Fibroblast of lung (primary cell): Measurements from ENCODE around the gene SIRPD. TPM values are rescaled to one million over a fixed set of nuclear protein-coding genes. Genes with fewer than 3 reads are reported as not detected.
A peak's percentile ranks its signal among the peaks of the same experiment; 100 is the strongest.

Source experiments
- DNase-seq, 2 donors: peaks; one replicate each; pipeline versions ENCODE4 v3.0.0 to v3.0.0-alpha.2; 2010; ENCODE audit warnings: low read depth in 2 of 2
- H2AFZ ChIP-seq: 2 replicates; pipeline ENCODE4 v1.5.1; 2012; ENCODE audit warnings: low read length, control low read depth, inconsistent platforms
- H3K27ac ChIP-seq: 2 replicates; pipeline ENCODE4 v1.5.1; 2011; ENCODE audit warnings: low read length, control low read depth; ENCODE audit not compliant: insufficient read depth
- H3K27me3 ChIP-seq: 2 replicates; pipeline ENCODE4 v1.5.1; 2011; ENCODE audit warnings: mild to moderate bottlenecking, low read length; ENCODE audit not compliant: control insufficient read depth, insufficient read depth
- H3K36me3 ChIP-seq: 2 replicates; pipeline ENCODE4 v1.5.1; 2011; ENCODE audit warnings: low read length; ENCODE audit not compliant: control insufficient read depth, insufficient read depth
- H3K4me1 ChIP-seq: 2 replicates; pipeline ENCODE4 v1.5.1; 2011; ENCODE audit warnings: low read length; ENCODE audit not compliant: control insufficient read depth, insufficient read depth; ENCODE audit errors: extremely low read depth
- H3K4me2 ChIP-seq: 2 replicates; pipeline ENCODE4 v1.5.1; 2011; ENCODE audit warnings: low read length, control low read depth; ENCODE audit not compliant: insufficient read depth; ENCODE audit errors: extremely low read depth
- H3K4me3 ChIP-seq, 4 experiments: fragments of 200-600 bp in 1 of 4; sonication (generic) in 1 of 4; replicated peaks in 1 of 4; 2 replicates each; pipeline ENCODE4 v1.5.1; 2011 to 2016; ENCODE audit warnings: low read length in 4 of 4, low read depth in 3 of 4, mild to moderate bottlenecking in 3 of 4, control low read depth in 2 of 4, inconsistent platforms in 1 of 4, mixed read lengths in 1 of 4; ENCODE audit not compliant: insufficient read depth in 1 of 4; ENCODE audit errors: control extremely low read depth in 1 of 4
- H3K79me2 ChIP-seq: 2 replicates; pipeline ENCODE4 v1.5.1; 2012; ENCODE audit warnings: mild to moderate bottlenecking, low read length, inconsistent platforms; ENCODE audit not compliant: control insufficient read depth, insufficient read depth
- H3K9ac ChIP-seq: 2 replicates; pipeline ENCODE4 v1.5.1; 2011; ENCODE audit warnings: mild to moderate bottlenecking, low read length, control low read depth; ENCODE audit not compliant: insufficient read depth
- H3K9me3 ChIP-seq: 2 replicates; pipeline ENCODE4 v1.5.1; 2012; ENCODE audit warnings: low read depth, low read length; ENCODE audit not compliant: control insufficient read depth, insufficient read depth
- H4K20me1 ChIP-seq: 2 replicates; pipeline ENCODE4 v1.5.1; 2011; ENCODE audit warnings: low read length; ENCODE audit not compliant: control insufficient read depth, insufficient read depth; ENCODE audit errors: extremely low read depth
- EZH2 ChIP-seq: IDR thresholded peaks from 2 replicates; pipeline ENCODE4 v1.5.1; 2012; ENCODE audit warnings: low read length, control low read depth, mild to moderate bottlenecking; ENCODE audit errors: missing control alignments
- polyA plus RNA-seq, 2 donors: library from polyadenylated mRNA; depleted of rRNA in 1 of 2; stranded (reverse) in 1 of 2; unstranded in 1 of 2; fragments of >200 nt; gene quantifications; 2 replicates each; pipeline ENCODE4 v1.2.1, GENCODE V29; 2011 to 2012; ENCODE audit warnings: missing spikeins in 1 of 2
- total RNA-seq: library from RNA; depleted of rRNA; stranded (reverse); fragments of >200 nt; gene quantifications from 2 replicates; pipeline ENCODE4 v1.2.1, GENCODE V29; 2014
- TF ChIP-seq, protein P1 (sequence below), 2 donors: IDR thresholded peaks in 1 of 2; conservative IDR thresholded peaks in 1 of 2; 1 replicate in 1 of 2; 2 replicates in 1 of 2; pipeline ENCODE4 v1.5.1; 2011 to 2012; ENCODE audit warnings: low read length in 2 of 2, control low read depth in 1 of 2, inconsistent platforms in 1 of 2, low read depth in 1 of 2, mild to moderate bottlenecking in 1 of 2

SIRPD gene
- total and polyA plus RNA-seq, 2 donors (not counting 1 experiment from before 2014, with no cell fraction given) = not detected

DNA sequence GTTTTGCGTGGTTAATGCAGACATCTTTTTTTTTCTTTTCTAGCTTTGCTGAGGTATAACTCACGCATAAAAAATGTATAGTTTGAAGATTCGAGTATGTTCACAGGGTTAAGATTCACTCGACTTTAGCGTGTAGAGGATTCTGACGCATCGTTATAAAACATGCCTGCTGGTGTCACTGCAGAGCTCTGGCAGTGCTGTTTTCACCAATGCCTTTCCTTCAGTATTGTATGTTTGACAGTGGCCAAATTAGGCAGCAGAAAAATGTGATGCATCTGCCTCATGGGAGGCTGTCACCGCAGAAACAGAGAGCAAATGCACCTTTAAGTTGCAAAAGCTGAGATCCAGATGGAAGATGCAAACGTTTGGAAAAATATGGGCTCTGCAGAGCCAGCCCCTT is 48.3 kb downstream of the SIRPD start:
- H3K9ac ChIP-seq = no peak overlapping the region
- no peaks in the 10 kb centered on the region for H3K9me3 ChIP-seq
- H3K4me2 ChIP-seq = no peak overlapping the region
- TF ChIP-seq EZH2 = no peak
- TF ChIP-seq, protein P1, sequence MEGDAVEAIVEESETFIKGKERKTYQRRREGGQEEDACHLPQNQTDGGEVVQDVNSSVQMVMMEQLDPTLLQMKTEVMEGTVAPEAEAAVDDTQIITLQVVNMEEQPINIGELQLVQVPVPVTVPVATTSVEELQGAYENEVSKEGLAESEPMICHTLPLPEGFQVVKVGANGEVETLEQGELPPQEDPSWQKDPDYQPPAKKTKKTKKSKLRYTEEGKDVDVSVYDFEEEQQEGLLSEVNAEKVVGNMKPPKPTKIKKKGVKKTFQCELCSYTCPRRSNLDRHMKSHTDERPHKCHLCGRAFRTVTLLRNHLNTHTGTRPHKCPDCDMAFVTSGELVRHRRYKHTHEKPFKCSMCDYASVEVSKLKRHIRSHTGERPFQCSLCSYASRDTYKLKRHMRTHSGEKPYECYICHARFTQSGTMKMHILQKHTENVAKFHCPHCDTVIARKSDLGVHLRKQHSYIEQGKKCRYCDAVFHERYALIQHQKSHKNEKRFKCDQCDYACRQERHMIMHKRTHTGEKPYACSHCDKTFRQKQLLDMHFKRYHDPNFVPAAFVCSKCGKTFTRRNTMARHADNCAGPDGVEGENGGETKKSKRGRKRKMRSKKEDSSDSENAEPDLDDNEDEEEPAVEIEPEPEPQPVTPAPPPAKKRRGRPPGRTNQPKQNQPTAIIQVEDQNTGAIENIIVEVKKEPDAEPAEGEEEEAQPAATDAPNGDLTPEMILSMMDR (conservative IDR thresholded peaks at IDR 0.05 in 1 of 2, IDR thresholded peaks at IDR 0.05 in 1 of 2; ENCODE audit: low read depth in 1 of 2, low read length in 2 of 2) = peak; percentile 28 to 37
- no peaks in the 10 kb centered on the region for H3K27me3 ChIP-seq
- no peaks in the 10 kb centered on the region for H3K79me2 ChIP-seq
- H3K4me1 ChIP-seq = no peaks in the 10 kb centered on the region
- no peak overlapping the region for H3K4me3 ChIP-seq
- no peaks in the 10 kb centered on the region for H3K36me3 ChIP-seq
- H4K20me1 ChIP-seq = no peaks in the 10 kb centered on the region
- DNase-seq = peak; percentile 10 to 11
- no peak overlapping the region for H3K27ac ChIP-seq
- no peak overlapping the region for H2AFZ ChIP-seq

DNA sequence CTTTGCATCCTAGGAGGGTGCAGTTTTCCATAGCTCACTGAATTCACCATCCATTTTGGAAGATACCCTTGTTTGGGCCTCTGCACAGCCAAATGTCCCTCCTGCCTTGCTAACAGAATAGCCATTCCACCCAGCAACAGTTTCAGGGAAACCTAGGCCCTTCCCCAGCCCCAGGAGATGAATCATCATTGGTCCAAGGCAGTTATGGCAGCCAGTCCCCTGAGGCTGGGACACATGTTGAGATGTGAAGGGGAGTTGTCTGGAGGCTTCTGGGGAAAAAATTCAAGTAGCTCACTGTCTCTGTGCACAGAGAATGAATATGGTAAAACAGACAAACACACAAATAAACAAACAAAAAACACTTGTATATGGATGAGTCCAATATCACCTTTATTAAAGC is 48.9 kb downstream of the SIRPD start:
- H3K9ac ChIP-seq = no peak overlapping the region
- H3K36me3 ChIP-seq = no peaks in the 10 kb centered on the region
- no peak overlapping the region for H3K4me2 ChIP-seq
- no peak for TF ChIP-seq EZH2
- TF ChIP-seq, protein P1 (conservative IDR thresholded peaks at IDR 0.05 in 1 of 2, IDR thresholded peaks at IDR 0.05 in 1 of 2; ENCODE audit: low read depth in 1 of 2, low read length in 2 of 2) = no peak
- no peaks in the 10 kb centered on the region for H4K20me1 ChIP-seq
- H3K4me3 ChIP-seq = no peak overlapping the region
- no peak overlapping the region for H3K27ac ChIP-seq
- no peaks in the 10 kb centered on the region for H3K79me2 ChIP-seq
- DNase-seq = no peak
- no peaks in the 10 kb centered on the region for H3K27me3 ChIP-seq
- no peaks in the 10 kb centered on the region for H3K9me3 ChIP-seq
- H2AFZ ChIP-seq = no peak overlapping the region
- H3K4me1 ChIP-seq = no peaks in the 10 kb centered on the region

DNA sequence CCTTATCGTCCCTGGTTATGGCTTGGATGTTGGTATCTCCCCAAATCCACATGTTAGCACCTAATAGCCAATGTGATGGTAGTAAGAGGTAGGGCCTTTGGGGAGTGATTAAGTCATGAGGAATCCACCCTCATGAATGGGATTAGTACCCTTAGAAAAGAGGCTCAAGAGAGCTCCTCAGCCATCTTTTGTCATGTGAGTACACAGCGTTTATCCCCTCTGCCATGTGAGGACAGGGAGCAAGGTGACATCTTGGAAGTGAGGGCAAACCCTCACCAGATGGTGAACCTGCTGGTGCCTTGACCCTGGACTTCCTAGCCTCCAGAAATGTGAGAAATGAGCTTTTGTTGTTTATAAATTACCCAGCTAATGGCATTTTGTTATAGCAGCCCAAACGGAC is 50.2 kb downstream of the SIRPD start:
- H3K27me3 ChIP-seq = no peaks in the 10 kb centered on the region
- H4K20me1 ChIP-seq = no peaks in the 10 kb centered on the region

More for the DNA sequence above, 50.2 kb downstream of the SIRPD start:
- no peaks in the 10 kb centered on the region for H3K36me3 ChIP-seq
- no peak overlapping the region for H3K9ac ChIP-seq
- H3K79me2 ChIP-seq = no peaks in the 10 kb centered on the region
- H3K9me3 ChIP-seq = no peaks in the 10 kb centered on the region
- H3K4me2 ChIP-seq = no peak overlapping the region
- H3K4me1 ChIP-seq = no peaks in the 10 kb centered on the region
- DNase-seq = no peak
- TF ChIP-seq, protein P1 (conservative IDR thresholded peaks at IDR 0.05 in 1 of 2, IDR thresholded peaks at IDR 0.05 in 1 of 2; ENCODE audit: low read depth in 1 of 2, low read length in 2 of 2) = no peak
- no peak for TF ChIP-seq EZH2
- H3K4me3 ChIP-seq = no peak overlapping the region
- no peak overlapping the region for H3K27ac ChIP-seq
- no peak overlapping the region for H2AFZ ChIP-seq
